RWPE1 (cell line): ENCODE results near the gene NFIX.

Experiments used
- CTCF ChIA-PET: fragments of 350-600 bp; sonication (Branson Sonifier 250); formaldehyde crosslinking; extraction: SDS; loops from one replicate; lab custom pipeline; 2021; lab: Yijun Ruan, JAX
- POLR2A ChIA-PET: fragments of 400-600 bp; formaldehyde crosslinking; extraction: SDS; loops from one replicate; lab custom pipeline; 2020; ENCODE audit warnings: antibody characterized with exemption; ENCODE audit not compliant: low non-redundant PET; lab: Yijun Ruan, JAX
- DNase-seq: peaks from one replicate; pipeline ENCODE4 v3.0.0; 2012; ENCODE audit warnings: low spot score
- H3K27ac ChIP-seq: fragments of 450-650 bp; 2 replicates; pipeline ENCODE4 v1.5.1; 2017
- CTCF ChIP-seq: fragments of 450-650 bp; conservative IDR thresholded peaks from 2 replicates; pipeline ENCODE4 v1.5.1; 2017; ENCODE audit warnings: low read depth, mild to moderate bottlenecking

Gene NFIX

GRCh38 chr19:13103581-13104359 lies 108.5 kb downstream of the NFIX start:
- peak overlapping the region; percentile 51 for H3K27ac ChIP-seq
- no peak for TF ChIP-seq CTCF
- CTCF ChIA-PET: interaction anchor here (0.6 to 1.4 kb wide), 4 partner anchors 44 to 173 kb away, joined by 3 to 9 read pairs (median 4); no protein-coding TSS in a partner anchor
- POLR2A ChIA-PET: no interaction called here
- DNase-seq: no peak

- TF ChIP-seq CTCF: peak; percentile 78
- ChIA-PET POLR2A (no interaction called here), CTCF (interaction anchor here (0.6 to 1.4 kb wide), 5 partner anchors 43 to 139 kb away, joined by 3 to 9 read pairs (median 5); no protein-coding TSS in a partner anchor)
- H3K27ac ChIP-seq: no peak overlapping the region
- DNase-seq: no peak
Observed at GRCh38 chr19:13104360-13104847, 109.1 kb downstream of the NFIX start.

- H3K27ac ChIP-seq: peak overlapping the region; percentile 32
- TF ChIP-seq CTCF: 0 out of 2 replicates have a peak, but pooled peaks have one; percentile 22
Observed at GRCh38 chr19:13104848-13105711, 109.8 kb downstream of the NFIX start.

GRCh38 chr19:13109361-13110098 lies 114.3 kb downstream of the NFIX start:
- DNase-seq: no peak
- ChIA-PET CTCF (interaction anchor here (1.2 kb wide), 1 partner anchor 14 kb away, joined by 3 read pairs; no protein-coding TSS in a partner anchor), POLR2A (no interaction called here)
- peak overlapping the region; percentile 31 for H3K27ac ChIP-seq
- no peak for TF ChIP-seq CTCF

More at GRCh38 chr19:13104848-13105711, 109.8 kb downstream of the NFIX start:
- ChIA-PET CTCF (interaction anchor here (0.6 to 1.4 kb wide), 4 partner anchors 10 to 140 kb away, joined by 3 to 9 read pairs (median 5); no protein-coding TSS in a partner anchor), POLR2A (no interaction called here)
- no peak for DNase-seq

- no peak for DNase-seq
- TF ChIP-seq CTCF: no peak
- H3K27ac ChIP-seq: peak overlapping the region; percentile 31
- ChIA-PET POLR2A (no interaction called here), CTCF (interaction anchor here (0.6 to 1.2 kb wide), 2 partner anchors 14 to 39 kb away, joined by 3 read pairs; no protein-coding TSS in a partner anchor)
Observed at GRCh38 chr19:13110099-13110610, 114.9 kb downstream of the NFIX start.
